ENCODE data around the gene ASCL2.

The ASCL2 gene

DNA sequence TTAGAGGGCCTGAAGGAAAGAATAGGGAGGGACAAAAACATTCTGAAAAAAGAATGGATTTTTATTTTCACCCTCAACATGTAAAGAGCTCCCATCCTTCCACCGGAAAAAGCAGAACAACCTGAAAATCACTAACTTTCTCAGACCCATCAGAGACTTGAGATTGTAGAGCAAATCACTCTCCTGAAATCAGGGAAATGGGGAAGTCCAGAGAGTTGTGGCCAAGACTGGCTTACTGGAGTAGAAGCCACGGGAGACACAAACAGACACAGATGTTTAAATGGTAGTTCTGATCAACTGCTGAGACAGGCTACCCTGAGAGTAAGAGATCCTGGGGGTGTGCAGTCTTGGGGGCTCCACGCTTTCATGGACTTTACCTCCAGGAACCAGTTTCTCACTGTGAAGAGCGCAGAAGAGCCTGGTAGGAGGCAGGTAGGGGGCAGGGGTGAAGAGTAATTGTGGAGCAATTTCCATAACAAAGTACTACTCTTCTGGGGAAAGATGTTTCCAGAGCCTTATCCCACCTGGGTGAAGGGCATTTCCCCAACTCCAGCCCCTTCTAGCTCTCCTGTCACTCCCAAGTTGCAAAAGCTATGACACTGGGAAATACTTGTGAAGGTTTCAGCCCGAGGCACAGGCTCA is 47.1 kb downstream of the ASCL2 start:
- DNase-seq, result no peak

DNA sequence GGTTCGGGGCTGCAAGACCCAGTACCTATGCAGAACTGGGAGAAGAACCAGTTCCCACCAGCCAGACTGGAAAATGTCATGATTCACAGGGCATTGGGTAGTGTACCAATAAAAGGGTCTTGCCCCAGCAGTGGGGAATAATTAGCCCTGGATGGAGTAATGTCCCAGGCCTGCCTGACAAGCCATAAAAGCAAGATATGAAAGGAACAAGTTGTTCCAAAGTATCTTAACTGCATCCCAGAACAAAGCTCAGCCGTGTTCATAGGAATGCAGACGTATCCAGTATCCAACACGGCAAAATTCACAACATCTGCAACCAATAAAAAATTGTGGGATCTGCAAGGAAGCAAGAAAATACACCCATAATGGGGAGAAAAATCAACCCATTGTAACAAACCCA is 47.9 kb downstream of the ASCL2 start:
- DNase-seq, result no peak

DNA sequence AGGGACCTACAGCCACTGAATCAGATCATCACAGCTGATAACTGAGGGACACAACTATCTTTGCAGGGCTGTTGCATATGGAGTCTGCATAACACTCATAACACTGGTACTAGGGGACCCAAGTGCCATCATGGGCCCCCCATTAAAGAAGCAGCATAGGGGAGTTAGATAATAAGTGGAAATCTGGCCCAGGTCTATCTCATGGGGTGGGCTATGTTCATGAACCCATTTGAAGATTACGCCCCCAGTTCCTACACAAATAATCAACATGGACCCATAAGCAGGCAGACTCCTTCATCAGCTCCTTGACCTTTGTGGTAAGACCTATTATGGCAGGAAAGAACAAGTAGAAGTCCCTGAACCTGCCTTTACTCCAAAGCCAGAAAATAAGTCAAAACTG is 48.8 kb downstream of the ASCL2 start:
- no peak for DNase-seq

- DNase-seq, result no peak
Observed at GRCh38 chr11:2221024-2221423, 49.4 kb downstream of the ASCL2 start.

DNA sequence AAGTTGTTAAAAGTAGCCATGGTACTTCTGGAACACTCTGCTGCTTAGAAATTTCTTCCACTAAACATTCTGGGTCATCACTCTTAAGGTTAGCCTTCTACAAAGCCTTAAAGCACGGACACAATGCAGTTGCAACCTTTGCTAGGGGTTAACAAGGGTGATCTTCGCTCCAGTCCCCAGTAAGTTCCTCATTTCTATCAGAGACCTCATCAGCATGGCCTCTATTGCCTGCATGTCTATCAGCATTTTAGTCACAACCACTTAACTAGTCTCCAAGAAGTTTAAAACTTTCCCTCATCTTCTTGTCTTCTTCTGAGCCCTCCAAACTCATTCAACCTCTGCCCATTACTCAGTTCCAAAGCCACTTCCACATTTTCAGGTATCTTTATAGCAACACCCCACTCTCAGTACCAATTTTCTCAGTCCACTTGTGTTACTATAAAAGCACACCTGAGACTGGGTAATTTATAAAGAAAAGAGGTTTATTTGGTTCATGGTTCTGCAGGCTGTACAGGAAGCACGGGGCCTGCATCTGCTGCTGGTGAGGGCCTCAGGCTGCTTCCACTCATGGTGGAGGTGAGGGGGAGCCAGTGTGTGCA is 50.1 kb downstream of the ASCL2 start:
- no peak for DNase-seq

GRCh38 chr11:2219318-2220017 is 50.9 kb downstream of the ASCL2 start:
- no peak for DNase-seq

Data from inflammatory macrophage treated with lipopolysaccharide for 1 hour (primary cell).